Measurements from ENCODE around the gene RIMBP2.
"Not testable (repeated sequence)": the region's sequence is repeated elsewhere in the genome, so short reads cannot be mapped to it uniquely, and the experiment has no call there.

RIMBP2 gene

DNA sequence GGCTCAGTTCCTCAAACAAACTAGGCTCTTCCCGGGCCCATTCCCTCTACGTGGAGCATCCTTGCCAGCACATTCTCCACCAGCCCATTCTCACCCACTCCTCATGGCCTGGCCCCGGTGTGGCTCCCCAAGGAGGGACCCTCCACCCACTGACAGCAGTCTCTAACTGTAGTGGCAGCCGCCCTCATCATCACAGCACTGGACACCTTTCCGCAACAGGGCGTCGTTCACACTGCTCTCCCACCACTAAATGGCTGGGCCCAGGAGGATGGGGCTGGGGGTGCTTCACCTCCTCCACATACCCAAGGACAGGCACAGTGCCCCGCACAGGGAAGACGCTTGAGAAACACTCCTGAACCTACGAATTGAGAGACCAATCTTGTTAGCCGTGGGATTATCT lies 123.0 kb downstream of the RIMBP2 start:
- in situ Hi-C loops (cut with MboI; ENCODE audit: low pct_unique_long_range_greater_than_20kb, low sequenced_read_pairs) = no loop called here

DNA sequence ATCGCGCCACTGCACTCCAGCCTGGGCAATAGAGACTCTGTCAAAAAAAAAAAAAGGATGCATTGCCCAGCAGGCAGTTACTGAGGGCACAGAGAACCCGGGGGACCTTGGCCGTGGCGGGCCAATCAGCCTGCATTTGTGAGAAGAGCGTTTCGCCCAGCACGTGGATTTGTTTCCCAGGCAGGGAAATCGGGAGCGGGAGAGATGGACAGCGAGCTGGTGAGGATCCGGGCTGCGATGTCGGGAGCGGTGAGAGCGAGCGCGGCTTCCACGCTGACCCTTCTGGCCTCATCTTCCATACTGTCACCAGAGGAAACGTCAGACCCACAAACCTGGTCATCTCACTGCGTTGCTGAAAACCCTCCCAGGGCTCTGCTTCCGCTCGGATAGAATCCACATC lies 123.5 kb downstream of the RIMBP2 start:
- in situ Hi-C loops (cut with MboI; ENCODE audit: low pct_unique_long_range_greater_than_20kb, low sequenced_read_pairs) = no loop called here
- no peak for DNase-seq

More for the DNA sequence above, 123.0 kb downstream of the RIMBP2 start:
- no peak for DNase-seq

DNA sequence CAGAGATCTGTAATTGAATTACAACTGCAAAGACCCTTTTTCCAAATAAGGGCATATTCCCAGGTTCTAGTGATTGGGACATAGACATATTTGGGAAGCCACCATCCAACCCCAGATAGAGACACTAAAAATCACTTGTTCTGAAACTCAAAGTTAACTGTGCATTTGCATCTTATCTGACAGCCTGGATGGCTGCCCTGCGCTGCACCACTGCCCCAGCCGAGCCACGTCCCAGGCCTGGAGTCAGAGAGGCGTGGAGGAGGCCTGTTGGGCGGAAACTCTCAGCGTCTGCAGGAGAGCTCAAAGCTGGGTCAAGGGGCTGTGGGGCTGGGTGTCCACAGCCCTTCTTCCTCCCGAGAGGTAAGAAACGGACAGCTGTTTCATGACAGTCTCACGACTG lies 124.4 kb downstream of the RIMBP2 start:
- no peak for DNase-seq
- in situ Hi-C loops (cut with MboI; ENCODE audit: low pct_unique_long_range_greater_than_20kb, low sequenced_read_pairs) = no loop called here

DNA sequence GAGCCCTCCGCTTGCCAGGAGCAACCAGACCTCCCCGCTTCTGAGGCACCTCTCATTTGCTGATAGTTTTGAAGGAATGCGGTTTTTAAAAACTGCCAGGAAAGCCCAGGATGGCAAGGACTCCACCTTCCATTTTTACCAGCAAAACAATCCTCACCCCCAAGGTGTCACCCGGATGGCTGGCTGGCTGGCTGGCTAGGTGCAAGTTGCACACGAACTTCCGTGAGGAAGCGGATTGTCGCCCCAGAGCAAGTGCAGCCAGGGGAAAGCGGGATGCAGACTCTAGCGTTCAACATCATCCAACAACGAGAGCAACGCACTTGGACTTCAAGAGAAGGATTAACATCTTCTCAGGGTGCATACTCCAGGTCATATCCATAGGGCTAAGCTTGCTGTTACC lies 125.4 kb downstream of the RIMBP2 start:
- DNase-seq = no peak
- in situ Hi-C loops (cut with MboI; ENCODE audit: low pct_unique_long_range_greater_than_20kb, low sequenced_read_pairs) = no loop called here

- no peak for DNase-seq
- in situ Hi-C loops (cut with MboI; ENCODE audit: low pct_unique_long_range_greater_than_20kb, low sequenced_read_pairs) = no loop called here
Observed at GRCh38 chr12:130589540-130590317, 126.4 kb downstream of the RIMBP2 start.

DNA sequence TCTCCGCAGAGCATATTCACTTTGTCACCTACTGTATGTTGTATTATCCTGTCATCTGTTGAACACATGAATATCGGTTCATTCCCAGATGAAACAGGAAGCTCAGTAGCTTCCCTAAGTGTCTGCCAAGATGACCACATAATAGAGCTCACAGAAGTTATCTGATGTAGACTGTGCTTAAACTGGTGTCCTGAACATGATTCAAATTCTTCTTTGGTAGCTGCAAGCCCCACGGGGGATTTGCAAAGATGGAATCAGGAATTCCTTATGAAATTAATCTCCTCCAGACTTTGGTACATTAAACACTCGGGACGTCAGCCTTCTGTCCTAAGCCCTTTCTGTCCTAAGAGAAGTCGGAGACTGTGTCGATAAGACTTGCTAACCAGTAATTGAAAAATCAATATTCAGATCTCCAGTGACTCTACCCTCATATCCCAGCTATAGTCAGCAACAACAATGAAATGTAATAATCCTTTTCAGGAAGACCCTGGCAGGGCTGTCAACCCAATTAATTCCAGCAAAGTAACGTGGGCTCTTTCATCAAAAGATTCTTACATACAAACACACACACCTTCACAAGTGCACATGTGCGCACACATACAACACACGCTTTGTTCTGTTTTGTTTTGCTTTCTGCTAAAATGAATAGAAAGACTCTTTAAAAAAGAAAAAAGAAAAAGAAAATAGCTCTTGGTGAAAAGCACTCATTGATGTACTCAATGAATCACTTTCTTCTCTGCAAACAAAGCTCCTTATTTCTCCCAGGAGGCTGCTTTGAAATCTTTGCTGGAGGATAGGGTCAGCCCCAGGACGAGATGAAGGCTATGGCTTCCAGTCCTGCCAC lies 127.2 kb downstream of the RIMBP2 start:
- in situ Hi-C loops (cut with MboI; ENCODE audit: low pct_unique_long_range_greater_than_20kb, low sequenced_read_pairs) = no loop called here
- DNase-seq = no peak

GRCh38 chr12:130587966-130588365 lies 128.1 kb downstream of the RIMBP2 start:
- in situ Hi-C loops (cut with MboI; ENCODE audit: low pct_unique_long_range_greater_than_20kb, low sequenced_read_pairs) = no loop called here
- DNase-seq = no peak

- in situ Hi-C loops (cut with MboI; ENCODE audit: low pct_unique_long_range_greater_than_20kb, low sequenced_read_pairs); DNase-seq: not testable (repeated sequence)
Observed at GRCh38 chr12:130584475-130584874, 131.6 kb downstream of the RIMBP2 start.

- DNase-seq = no peak
- in situ Hi-C loops (cut with MboI; ENCODE audit: low pct_unique_long_range_greater_than_20kb, low sequenced_read_pairs) = no loop called here
Observed at GRCh38 chr12:130583800-130584199, 132.3 kb downstream of the RIMBP2 start.

DNA sequence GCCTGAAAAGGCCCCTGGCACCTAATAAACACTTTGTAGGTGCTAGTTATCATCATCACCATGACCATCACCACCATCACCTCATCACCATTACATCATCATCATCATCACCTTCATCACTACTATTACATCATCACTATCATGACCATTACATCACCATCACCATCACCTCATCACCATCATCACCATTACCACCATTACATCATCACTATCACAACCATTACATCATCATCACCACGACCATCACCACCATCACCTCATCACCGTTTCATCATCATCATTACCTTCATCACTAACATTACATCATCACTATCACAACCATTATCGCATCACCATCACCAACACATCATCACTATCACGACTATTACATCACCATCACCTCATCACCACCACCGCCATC lies 132.8 kb downstream of the RIMBP2 start:
- no peak for DNase-seq
- in situ Hi-C loops (cut with MboI; ENCODE audit: low pct_unique_long_range_greater_than_20kb, low sequenced_read_pairs) = no loop called here

DNA sequence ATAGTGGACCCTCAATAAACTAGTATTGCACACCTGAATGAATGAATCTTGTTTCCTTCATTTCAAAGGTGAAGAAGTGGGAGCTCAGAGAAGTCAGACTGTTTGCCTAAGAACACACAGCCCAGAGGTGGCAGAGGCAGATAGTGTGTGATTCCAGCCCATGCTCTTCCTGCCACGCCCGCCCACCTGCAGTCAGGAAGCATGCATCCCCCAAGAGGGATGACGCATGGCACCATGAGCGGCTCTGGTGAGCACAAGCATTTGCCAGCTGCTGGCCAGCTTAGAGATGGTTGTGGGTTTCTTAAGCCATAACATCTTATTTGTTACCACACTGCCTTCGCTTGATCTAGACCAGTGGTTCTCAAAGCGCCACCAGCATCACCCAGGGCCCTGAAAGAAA lies 133.8 kb downstream of the RIMBP2 start:
- no peak for DNase-seq
- in situ Hi-C loops (cut with MboI; ENCODE audit: low pct_unique_long_range_greater_than_20kb, low sequenced_read_pairs) = no loop called here

DNA sequence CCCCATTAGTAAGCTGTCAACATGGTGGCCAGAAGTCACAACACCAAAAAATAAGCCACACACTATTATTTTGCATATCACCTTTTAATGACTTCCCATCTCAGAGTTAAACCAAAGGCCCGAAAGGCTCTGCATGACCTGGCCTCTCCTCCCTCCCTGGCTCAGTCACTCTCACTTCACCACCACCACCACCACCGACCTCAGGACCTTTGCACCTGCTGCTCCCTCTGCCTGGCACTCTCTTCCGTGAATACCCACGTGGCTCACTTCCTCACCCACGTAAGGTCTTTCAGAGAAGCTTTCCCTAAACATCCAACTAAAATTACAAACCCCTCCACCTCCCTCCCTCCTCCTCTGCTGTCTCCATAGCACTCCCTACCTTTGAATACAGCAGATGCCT lies 134.3 kb downstream of the RIMBP2 start:
- DNase-seq = no peak
- in situ Hi-C loops (cut with MboI; ENCODE audit: low pct_unique_long_range_greater_than_20kb, low sequenced_read_pairs) = no loop called here

DNA sequence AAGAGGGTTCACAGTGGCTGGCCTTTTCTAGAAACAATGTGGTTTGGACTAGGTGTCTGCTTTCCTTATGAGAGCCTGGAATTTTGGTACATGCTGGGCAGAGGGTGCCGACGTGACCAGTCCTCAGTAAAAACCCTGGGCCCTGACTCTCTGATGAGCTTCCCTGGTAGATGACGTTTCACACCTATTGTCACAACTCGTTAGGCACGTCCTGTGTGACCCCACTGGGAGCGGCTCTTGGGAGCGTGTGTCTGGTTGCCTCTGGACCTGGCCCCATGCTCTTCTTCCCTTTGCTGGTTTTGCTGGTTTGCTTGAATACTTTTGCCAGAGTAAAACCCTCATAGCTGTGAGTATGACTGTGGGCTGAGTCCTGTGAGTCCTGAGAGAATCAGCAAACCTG lies 136.9 kb downstream of the RIMBP2 start:
- in situ Hi-C loops (cut with MboI; ENCODE audit: low pct_unique_long_range_greater_than_20kb, low sequenced_read_pairs) = no loop called here
- no peak for DNase-seq

DNA sequence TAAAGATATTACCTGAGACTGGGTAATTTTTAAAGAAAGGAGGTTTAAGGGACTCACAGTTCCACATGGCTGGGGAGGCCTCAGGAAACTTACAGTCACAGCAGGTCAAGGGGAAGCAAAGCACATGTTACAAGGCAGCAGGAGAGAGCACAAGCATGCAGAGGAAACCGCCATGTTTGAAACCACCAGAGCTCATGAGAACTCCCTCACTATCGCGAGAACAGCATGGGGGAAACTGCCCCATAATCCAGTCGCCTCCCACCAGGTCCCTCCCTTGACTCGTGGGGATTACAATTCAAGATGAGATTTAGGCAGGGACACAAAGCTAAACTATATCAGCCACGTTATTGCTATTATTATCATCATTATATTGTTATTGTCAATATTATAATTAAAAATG lies 138.7 kb downstream of the RIMBP2 start:
- in situ Hi-C loops (cut with MboI; ENCODE audit: low pct_unique_long_range_greater_than_20kb, low sequenced_read_pairs) = no loop called here
- DNase-seq = no peak

GRCh38 chr12:130576371-130576816 lies 139.7 kb downstream of the RIMBP2 start:
- DNase-seq = no peak

DNA sequence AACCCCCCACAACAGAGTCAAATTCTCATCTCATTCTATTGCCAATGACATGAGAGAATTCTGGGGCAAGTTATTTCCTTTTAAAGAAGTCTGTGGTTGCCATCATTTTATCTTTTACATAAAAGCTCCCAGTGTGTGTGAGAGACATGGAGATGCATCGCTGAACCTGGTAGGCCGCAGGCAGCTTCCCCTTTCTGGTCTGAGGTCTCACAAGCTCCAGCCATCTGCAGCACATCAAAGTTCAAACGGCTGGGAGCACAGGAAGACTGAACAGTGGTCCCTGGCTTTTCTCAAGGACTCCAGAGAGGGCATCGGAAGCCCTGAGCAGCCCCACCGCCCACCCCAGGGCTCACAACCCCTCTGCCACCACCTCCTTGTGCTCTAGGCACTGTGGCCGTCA lies 141.7 kb downstream of the RIMBP2 start:
- in situ Hi-C loops (cut with MboI; ENCODE audit: low pct_unique_long_range_greater_than_20kb, low sequenced_read_pairs) = no loop called here
- DNase-seq = no peak

More at GRCh38 chr12:130576371-130576816, 139.7 kb downstream of the RIMBP2 start:
- in situ Hi-C loops (cut with MboI; ENCODE audit: low pct_unique_long_range_greater_than_20kb, low sequenced_read_pairs) = no loop called here

DNA sequence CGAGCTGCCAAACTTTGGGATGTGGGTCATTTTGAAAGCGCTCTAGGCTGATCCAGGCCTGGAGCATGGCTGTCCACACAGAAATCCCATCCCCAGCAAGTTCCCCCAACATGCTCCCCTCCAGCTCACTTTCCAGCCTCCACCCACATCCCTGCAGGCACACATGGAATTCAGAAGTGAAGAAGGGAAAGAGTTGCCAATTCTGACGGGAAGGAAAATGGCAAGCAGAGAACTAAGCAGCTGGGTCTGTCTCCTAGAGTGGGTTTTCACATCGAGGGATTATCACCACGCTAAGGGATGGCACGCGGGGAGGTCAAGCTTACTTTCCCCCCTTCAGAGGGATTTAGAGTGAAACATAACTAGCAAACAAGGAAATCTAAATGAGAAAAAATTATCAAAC lies 142.3 kb downstream of the RIMBP2 start:
- in situ Hi-C loops (cut with MboI; ENCODE audit: low pct_unique_long_range_greater_than_20kb, low sequenced_read_pairs) = no loop called here
- DNase-seq = no peak

GRCh38 chr12:130573235-130573634 lies 142.9 kb downstream of the RIMBP2 start:
- DNase-seq = no peak
- in situ Hi-C loops (cut with MboI; ENCODE audit: low pct_unique_long_range_greater_than_20kb, low sequenced_read_pairs) = no loop called here

- in situ Hi-C loops (cut with MboI; ENCODE audit: low pct_unique_long_range_greater_than_20kb, low sequenced_read_pairs) = no loop called here
- DNase-seq = no peak
Observed at GRCh38 chr12:130572553-130572952, 143.5 kb downstream of the RIMBP2 start.

DNA sequence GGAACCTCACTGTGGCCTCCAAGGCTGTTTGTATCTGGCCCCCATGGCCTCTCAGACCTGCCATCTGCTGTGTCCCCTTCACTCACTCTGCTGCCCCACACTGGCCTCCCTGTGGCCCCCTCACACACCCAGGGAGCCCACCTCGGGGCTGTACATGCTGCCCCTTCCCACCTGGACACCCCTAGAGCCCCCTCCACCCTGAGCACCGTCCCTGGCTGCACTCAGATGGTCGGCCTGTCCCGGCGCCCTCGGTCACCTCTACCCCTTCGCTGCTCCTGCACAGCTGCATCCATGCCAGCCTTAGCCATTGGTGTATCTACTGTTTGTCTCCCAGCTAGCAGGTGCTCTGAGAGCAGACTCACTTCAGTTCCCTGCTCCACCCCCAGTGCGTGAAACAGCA lies 144.4 kb downstream of the RIMBP2 start:
- no peak for DNase-seq
- in situ Hi-C loops (cut with MboI; ENCODE audit: low pct_unique_long_range_greater_than_20kb, low sequenced_read_pairs) = no loop called here
